ENCODE measurements around the gene FSTL4.
A peak's percentile ranks its signal among the peaks of the same experiment; 100 is the strongest.

GRCh38 chr5:133364936-133365707, 247.2 kb downstream of the FSTL4 start:
- TF ChIP-seq CTCF (IDR thresholded peaks at IDR 0.05; ENCODE audit: borderline replicate concordance, extremely low read depth, low read length, poor library complexity, severe bottlenecking) (peak; percentile 48), EZH2 (IDR thresholded peaks at IDR 0.05; ENCODE audit: borderline replicate concordance, low read depth, low read length, severe bottlenecking) (no peak)
